HepG2 (cell line): Measurements from ENCODE around the gene SYT13. TPM values are rescaled to one million over a fixed set of nuclear protein-coding genes. Genes with fewer than 3 reads are reported as not detected.

Source experiments
- JDP2 ChIP-seq: sonication (generic); formaldehyde crosslinking; IDR thresholded peaks from 2 replicates; pipeline ENCODE4 v1.8.1; 2022; ENCODE audit warnings: missing genetic modification reagents, borderline replicate concordance
- MED1 ChIP-seq: sonication (generic); formaldehyde crosslinking; IDR thresholded peaks from 2 replicates; pipeline ENCODE4 v1.4.0; 2020; ENCODE audit warnings: missing genetic modification reagents
- PAXIP1 ChIP-seq: sonication (generic); formaldehyde crosslinking; conservative IDR thresholded peaks from 2 replicates; pipeline ENCODE4 v1.4.0; 2020; ENCODE audit warnings: mild to moderate bottlenecking, missing genetic modification reagents, moderate library complexity
- PBX2 ChIP-seq: IDR thresholded peaks from 2 replicates; pipeline ENCODE4 v1.6.1; 2016; ENCODE audit warnings: control low read depth
- SAFB2 ChIP-seq: sonication (generic); formaldehyde crosslinking; IDR thresholded peaks from 2 replicates; pipeline ENCODE4 v1.5.1; 2020; ENCODE audit warnings: missing genetic modification reagents, low read depth, mild to moderate bottlenecking, borderline replicate concordance
- ZFP62 ChIP-seq: sonication (generic); formaldehyde crosslinking; IDR thresholded peaks from 2 replicates; pipeline ENCODE4 v1.4.0; 2020; ENCODE audit warnings: missing genetic modification reagents
- ZNF263 ChIP-seq: sonication (generic); formaldehyde crosslinking; IDR thresholded peaks from 2 replicates; pipeline ENCODE4 v1.4.0; 2020; ENCODE audit warnings: missing genetic modification reagents
- ZNF276 ChIP-seq: sonication (generic); formaldehyde crosslinking; IDR thresholded peaks from 2 replicates; pipeline ENCODE4 v1.4.0; 2020; ENCODE audit warnings: mild to moderate bottlenecking, low read depth, missing genetic modification reagents
- polyA plus RNA-seq, 8 experiments: library from polyadenylated mRNA; depleted of rRNA in 3 of 8; stranded (reverse) in 7 of 8; unstranded in 1 of 8; fragments of >200 nt; fragmentation: Illumina TruSeq in 4 of 8; extraction: Trizol in 4 of 8; gene quantifications; 2 replicates each; pipeline versions ENCODE4 v1.2.1 to v1.2.3, GENCODE V29; 2011 to 2016; ENCODE audit warnings: low read depth in 4 of 8, missing spikeins in 1 of 8, mixed read lengths in 1 of 8; ENCODE audit not compliant: insufficient read depth in 1 of 8
- total RNA-seq, 5 experiments: library from RNA; depleted of rRNA; stranded (reverse); fragments of >200 nt; fragmentation: Illumina TruSeq; extraction: Trizol; gene quantifications; 2 replicates each; pipeline ENCODE4 v1.2.3, GENCODE V29; 2016; ENCODE audit warnings: low read depth in 1 of 5

SYT13 gene
- total and polyA plus RNA-seq, 2 of the 13 experiments (the other 11 are each of a cell fraction or from before 2014, with no cell fraction given), result 0.02 to 0.13 TPM

GRCh38 chr11:45267652-45268299, 18.4 kb downstream of the SYT13 start (continued):
- no peak for TF ChIP-seq PAXIP1 (CRISPR knock-in tag)
- no peak for TF ChIP-seq PBX2
- no peak for TF ChIP-seq SAFB2 (CRISPR knock-in tag)
- no peak for TF ChIP-seq ZFP62
- no peak for TF ChIP-seq ZNF263
- TF ChIP-seq ZNF276, result no peak
- TF ChIP-seq MED1, result no peak
- TF ChIP-seq JDP2, result no peak
